HepG2 (cell line): ENCODE data around the gene FAM219A. TPM values are rescaled to one million over a fixed set of nuclear protein-coding genes. Genes with fewer than 3 reads are reported as not detected.
A peak's percentile ranks its signal among the peaks of the same experiment; 100 is the strongest.

Source experiments
- AHR ChIP-seq: IDR thresholded peaks from 2 replicates; pipeline ENCODE4 v1.6.1; 2018; ENCODE audit warnings: missing genetic modification reagents, missing compliant biosample characterization
- CBX1 ChIP-seq: IDR thresholded peaks from one replicate; pipeline ENCODE4 v1.6.1; 2016; ENCODE audit warnings: antibody characterized with exemption, low read depth
- E2F2 ChIP-seq: sonication (generic); formaldehyde crosslinking; IDR thresholded peaks from 2 replicates; pipeline ENCODE4 v1.4.0; 2020; ENCODE audit warnings: missing genetic modification reagents, borderline replicate concordance
- ISL2 ChIP-seq: sonication (generic); formaldehyde crosslinking; IDR thresholded peaks from 2 replicates; pipeline ENCODE4 v1.5.0; 2020; ENCODE audit warnings: missing genetic modification reagents
- KDM4B ChIP-seq: sonication (generic); formaldehyde crosslinking; IDR thresholded peaks from 2 replicates; pipeline ENCODE4 v1.4.0; 2020; ENCODE audit warnings: missing genetic modification reagents
- KLF11 ChIP-seq: IDR thresholded peaks from 2 replicates; pipeline ENCODE4 v1.6.1; 2016; ENCODE audit warnings: missing compliant biosample characterization
- LBX2 ChIP-seq: sonication (generic); formaldehyde crosslinking; IDR thresholded peaks from 2 replicates; pipeline ENCODE4 v1.5.0; 2020; ENCODE audit warnings: missing genetic modification reagents, mild to moderate bottlenecking, borderline replicate concordance
- MED13 ChIP-seq: sonication (generic); formaldehyde crosslinking; IDR thresholded peaks from 2 replicates; pipeline ENCODE4 v1.5.0; 2020; ENCODE audit warnings: missing genetic modification reagents
- MEF2D ChIP-seq: sonication (generic); formaldehyde crosslinking; IDR thresholded peaks from 2 replicates; pipeline ENCODE4 v1.5.1; 2020; ENCODE audit warnings: mild to moderate bottlenecking, missing genetic modification reagents
- MXD1 ChIP-seq: sonication (generic); formaldehyde crosslinking; IDR thresholded peaks from 2 replicates; pipeline ENCODE4 v1.4.0; 2020; ENCODE audit warnings: mild to moderate bottlenecking, missing genetic modification reagents
- NFYC ChIP-seq: IDR thresholded peaks from 2 replicates; pipeline ENCODE4 v1.6.1; 2016; ENCODE audit warnings: missing genetic modification reagents, missing compliant biosample characterization
- NR2F6 ChIP-seq, 2 experiments: IDR thresholded peaks; 2 replicates each; pipeline ENCODE4 v1.6.1; 2016; ENCODE audit warnings: antibody characterized with exemption in 1 of 2, mild to moderate bottlenecking in 1 of 2
- PCBP2 ChIP-seq: fragments of 200-400 bp; formaldehyde crosslinking; optimal IDR thresholded peaks from 2 replicates; pipeline ENCODE3; 2018; ENCODE audit warnings: low read length, low read depth; ENCODE audit not compliant: poor library complexity, severe bottlenecking
- SRY ChIP-seq: sonication (generic); formaldehyde crosslinking; IDR thresholded peaks from 2 replicates; pipeline ENCODE4 v1.8.0; 2022; ENCODE audit warnings: mild to moderate bottlenecking, missing genetic modification reagents
- SUZ12 ChIP-seq: fragments of 150-350 bp; IDR thresholded peaks from 2 replicates; pipeline ENCODE4 v1.6.1; 2014; ENCODE audit warnings: low read depth, low read length
- THYN1 ChIP-seq: sonication (generic); formaldehyde crosslinking; IDR thresholded peaks from 2 replicates; pipeline ENCODE4 v1.8.1; 2023; ENCODE audit warnings: low read depth, mild to moderate bottlenecking, moderate library complexity, missing genetic modification reagents, borderline replicate concordance
- ZFAT ChIP-seq: sonication (generic); formaldehyde crosslinking; conservative IDR thresholded peaks from 2 replicates; pipeline ENCODE4 v1.8.1; 2023; ENCODE audit warnings: missing genetic modification reagents, inconsistent platforms
- ZNF329 ChIP-seq: sonication (generic); formaldehyde crosslinking; IDR thresholded peaks from 2 replicates; pipeline ENCODE4 v1.9.0; 2021; ENCODE audit warnings: low read depth, mild to moderate bottlenecking, missing genetic modification reagents
- ZNF362 ChIP-seq: sonication (generic); formaldehyde crosslinking; IDR thresholded peaks from 2 replicates; pipeline ENCODE4 v1.4.0; 2020; ENCODE audit warnings: missing genetic modification reagents, mild to moderate bottlenecking, borderline replicate concordance
- ZNF503 ChIP-seq: sonication (generic); formaldehyde crosslinking; IDR thresholded peaks from 2 replicates; pipeline ENCODE4 v1.4.0; 2020; ENCODE audit warnings: missing genetic modification reagents
- ZNF615 ChIP-seq: sonication (generic); formaldehyde crosslinking; IDR thresholded peaks from 2 replicates; pipeline ENCODE4 v1.5.0; 2020; ENCODE audit warnings: mild to moderate bottlenecking, missing genetic modification reagents, borderline replicate concordance
- ZNF619 ChIP-seq: sonication (generic); formaldehyde crosslinking; IDR thresholded peaks from 2 replicates; pipeline ENCODE4 v1.4.0; 2020; ENCODE audit warnings: mild to moderate bottlenecking, missing genetic modification reagents
- ZNF691 ChIP-seq: sonication (generic); formaldehyde crosslinking; IDR thresholded peaks from 2 replicates; pipeline ENCODE4 v1.4.0; 2020; ENCODE audit warnings: missing genetic modification reagents, low read depth, mild to moderate bottlenecking, borderline replicate concordance
- ZSCAN31 ChIP-seq: sonication (generic); formaldehyde crosslinking; IDR thresholded peaks from 2 replicates; pipeline ENCODE4 v1.5.0; 2020; ENCODE audit warnings: low read depth, mild to moderate bottlenecking, missing genetic modification reagents
- ZSCAN9 ChIP-seq: IDR thresholded peaks from 2 replicates; pipeline ENCODE4 v1.6.1; 2016; ENCODE audit warnings: borderline replicate concordance
- polyA plus RNA-seq, 8 experiments: library from polyadenylated mRNA; depleted of rRNA in 3 of 8; stranded (reverse) in 7 of 8; unstranded in 1 of 8; fragments of >200 nt; fragmentation: Illumina TruSeq in 4 of 8; extraction: Trizol in 4 of 8; gene quantifications; 2 replicates each; pipeline versions ENCODE4 v1.2.1 to v1.2.3, GENCODE V29; 2011 to 2016; ENCODE audit warnings: low read depth in 4 of 8, missing spikeins in 1 of 8, mixed read lengths in 1 of 8; ENCODE audit not compliant: insufficient read depth in 1 of 8
- total RNA-seq, 5 experiments: library from RNA; depleted of rRNA; stranded (reverse); fragments of >200 nt; fragmentation: Illumina TruSeq; extraction: Trizol; gene quantifications; 2 replicates each; pipeline ENCODE4 v1.2.3, GENCODE V29; 2016; ENCODE audit warnings: low read depth in 1 of 5

Gene FAM219A
- total and polyA plus RNA-seq, 2 of the 13 experiments (the other 11 are each of a cell fraction or from before 2014, with no cell fraction given), result 3.9 to 6.4 TPM

- TF ChIP-seq CBX1 (no peak), MED13 (no peak), SRY (CRISPR knock-in tag) (no peak), SUZ12 (no peak), ZNF329 (CRISPR knock-in tag) (no peak), E2F2 (no peak), NR2F6 (IDR thresholded peaks at IDR 0.05) (peak; percentile 32; the same call in 1 of the 2 replicates), NR2F6 (CRISPR knock-in tag; IDR thresholded peaks at IDR 0.05) (peak; percentile 62), PCBP2 (no peak), KLF11 (no peak), THYN1 (CRISPR knock-in tag) (no peak), MXD1 (no peak), ZNF691 (CRISPR knock-in tag) (0 out of 2 replicates have a peak, but pooled peaks have one; percentile 48), ZNF619 (CRISPR knock-in tag) (no peak), ZNF503 (CRISPR knock-in tag) (no peak), ZSCAN9 (0 out of 2 replicates have a peak, but pooled peaks have one; percentile 48), AHR (CRISPR knock-in tag) (0 out of 2 replicates have a peak, but pooled peaks have one; percentile 57), NFYC (no peak), ZFAT (CRISPR knock-in tag) (no peak), KDM4B (CRISPR knock-in tag) (no peak), ISL2 (CRISPR knock-in tag) (no peak), MEF2D (CRISPR knock-in tag) (peak; percentile 47), ZNF362 (CRISPR knock-in tag) (peak; percentile 97), LBX2 (CRISPR knock-in tag) (no peak), ZSCAN31 (CRISPR knock-in tag) (0 out of 2 replicates have a peak, but pooled peaks have one; percentile 61), ZNF615 (CRISPR knock-in tag) (no peak)
These were observed 83.3 kb downstream of the FAM219A start (continued) for GRCh38 chr9:34374905-34375552.
